Lung (tissue), 12 donors: ENCODE measurements around the gene TEDC2. TPM values are rescaled to one million over a fixed set of nuclear protein-coding genes. Genes with fewer than 3 reads are reported as not detected.
A peak's percentile ranks its signal among the peaks of the same experiment; 100 is the strongest.

Source experiments
- ATAC-seq: fragments of 200-7000 bp; cut with Tn5 transposase; one replicate; pipeline ENCODE4 v1.9.1; 2020; ENCODE audit warnings: moderate number of reproducible peaks; ENCODE audit not compliant: insufficient read depth, low FRiP score
- DNase-seq, 3 donors: peaks; one replicate each; pipeline ENCODE4 v3.0.0-alpha.2; 2013 to 2017
- H3K27ac ChIP-seq, 2 donors: one replicate each; pipeline ENCODE4 v1.5.1; 2013; ENCODE audit warnings: mild to moderate bottlenecking in 2 of 2, moderate library complexity in 2 of 2, control low read depth in 1 of 2, inconsistent platforms in 1 of 2, low read depth in 1 of 2, low read length in 1 of 2
- H3K27me3 ChIP-seq, 3 donors: one replicate each; pipeline ENCODE4 v1.5.1; 2013; ENCODE audit warnings: low read length in 2 of 3; ENCODE audit not compliant: control insufficient read depth in 3 of 3, insufficient read depth in 3 of 3
- H3K36me3 ChIP-seq, 4 donors: one replicate each; pipeline ENCODE4 v1.5.1; 2013; ENCODE audit warnings: low read length in 4 of 4, mild to moderate bottlenecking in 1 of 4, moderate library complexity in 1 of 4; ENCODE audit not compliant: control insufficient read depth in 4 of 4, insufficient read depth in 4 of 4
- H3K4me1 ChIP-seq, 5 donors: one replicate each; pipeline ENCODE4 v1.5.1; 2013; ENCODE audit warnings: low read length in 5 of 5, mild to moderate bottlenecking in 2 of 5, moderate library complexity in 1 of 5; ENCODE audit not compliant: control insufficient read depth in 5 of 5, insufficient read depth in 5 of 5
- H3K4me3 ChIP-seq: one replicate; pipeline ENCODE4 v1.5.1; 2013; ENCODE audit warnings: mild to moderate bottlenecking, control low read depth, moderate library complexity
- H3K9ac ChIP-seq, 2 donors: one replicate each; pipeline ENCODE4 v1.5.1; 2013; ENCODE audit warnings: low read length in 2 of 2, control low read depth in 1 of 2; ENCODE audit not compliant: insufficient read depth in 1 of 2
- H3K9me3 ChIP-seq, 4 donors: one replicate each; pipeline ENCODE4 v1.5.1; 2013; ENCODE audit warnings: low read length in 3 of 4, mild to moderate bottlenecking in 1 of 4, moderate library complexity in 1 of 4; ENCODE audit not compliant: control insufficient read depth in 4 of 4, insufficient read depth in 3 of 4
- WGBS, 2 donors: extraction: QIAGEN DNeasy Blood & Tissue Kit; methylation state at CpG; one replicate each; pipeline ENCODE4 v1.1.7; 2013; 5-methylcytosine and 5-hydroxymethylcytosine counted together
- polyA plus RNA-seq, 2 donors: library from polyadenylated mRNA; stranded (reverse); fragments of 200-250 nt; gene quantifications; one replicate each; pipeline ENCODE4 v1.2.1, GENCODE V29; 2013
- total RNA-seq, 2 donors: library from RNA; depleted of rRNA in 1 of 2; stranded (reverse); fragments of >200 nt in 1 of 2; gene quantifications; one replicate each; pipeline ENCODE4 v1.2.1, GENCODE V29; 2014 to 2021
- TF ChIP-seq, protein P1 (sequence below): IDR thresholded peaks from 2 replicates; pipeline ENCODE4 v1.5.1; 2012; ENCODE audit warnings: mild to moderate bottlenecking; ENCODE audit errors: control extremely low read depth, extremely low read depth
- donor health status: control.
- donor health status: control.
- donor health status: Bipolar disorder and iron deficiency.
- donor health status: healthy.
- donor health status: DM: yes; HTN: yes; CAD: no.

Gene TEDC2
- total and polyA plus RNA-seq, 4 donors = 1.1 to 3.6 (median 2.2) TPM

GRCh38 chr16:2428051-2428783, 31.7 kb upstream of the TEDC2 start:
- Histone ChIP-seq H3K9ac (no peak overlapping the region), H3K27me3 (no peaks in the 10 kb centered on the region), H3K27ac (peak overlapping the region; percentile 6 to 74), H3K4me3 (peak overlapping the region; percentile 69), H3K4me1 (peaks cover 0 to 18% (median 8%) of the 10 kb centered on the region in 5 donors), H3K36me3 (peaks cover 0 to 19% (median 8%) of the 10 kb centered on the region in 4 donors), H3K9me3 (no peaks in the 10 kb centered on the region)
- TF ChIP-seq, protein P1, sequence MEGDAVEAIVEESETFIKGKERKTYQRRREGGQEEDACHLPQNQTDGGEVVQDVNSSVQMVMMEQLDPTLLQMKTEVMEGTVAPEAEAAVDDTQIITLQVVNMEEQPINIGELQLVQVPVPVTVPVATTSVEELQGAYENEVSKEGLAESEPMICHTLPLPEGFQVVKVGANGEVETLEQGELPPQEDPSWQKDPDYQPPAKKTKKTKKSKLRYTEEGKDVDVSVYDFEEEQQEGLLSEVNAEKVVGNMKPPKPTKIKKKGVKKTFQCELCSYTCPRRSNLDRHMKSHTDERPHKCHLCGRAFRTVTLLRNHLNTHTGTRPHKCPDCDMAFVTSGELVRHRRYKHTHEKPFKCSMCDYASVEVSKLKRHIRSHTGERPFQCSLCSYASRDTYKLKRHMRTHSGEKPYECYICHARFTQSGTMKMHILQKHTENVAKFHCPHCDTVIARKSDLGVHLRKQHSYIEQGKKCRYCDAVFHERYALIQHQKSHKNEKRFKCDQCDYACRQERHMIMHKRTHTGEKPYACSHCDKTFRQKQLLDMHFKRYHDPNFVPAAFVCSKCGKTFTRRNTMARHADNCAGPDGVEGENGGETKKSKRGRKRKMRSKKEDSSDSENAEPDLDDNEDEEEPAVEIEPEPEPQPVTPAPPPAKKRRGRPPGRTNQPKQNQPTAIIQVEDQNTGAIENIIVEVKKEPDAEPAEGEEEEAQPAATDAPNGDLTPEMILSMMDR = no peak
- ATAC-seq (no peak), DNase-seq (peak in 2 of 3 donors; percentile 40 to 50)
- 33 to 42% methylated on average over 23 to 28 of the region's 28 CpGs for WGBS, 2 donors

- 0 to 1% methylated on average over 21 to 24 of the region's 24 CpGs for WGBS, 2 donors
- peak overlapping the region; percentile 6 to 74 for H3K27ac ChIP-seq
- peak overlapping the region; percentile 69 for H3K4me3 ChIP-seq
- no peak overlapping the region for H3K9ac ChIP-seq
- DNase-seq (no peak), ATAC-seq (peak; percentile 22)
- H3K9me3 ChIP-seq = no peaks in the 10 kb centered on the region
- no peaks in the 10 kb centered on the region for H3K27me3 ChIP-seq
- TF ChIP-seq, protein P1 = no peak
- peaks cover 0 to 19% (median 9%) of the 10 kb centered on the region in 4 donors for H3K36me3 ChIP-seq
- peaks cover 0 to 18% (median 8%) of the 10 kb centered on the region in 5 donors for H3K4me1 ChIP-seq
Measured at GRCh38 chr16:2428784-2429033, 31.2 kb upstream of the TEDC2 start.

GRCh38 chr16:2429034-2429770, 30.7 kb upstream of the TEDC2 start, which contains the start of gene CCNF:
TSS of gene CCNF (plus strand) at chr16:2429447. CDS start at chr16:2429482, 35 bp downstream.
- H3K9ac ChIP-seq = peak within 1 kb of the TSS in 1 of 2 donors; percentile 53
- peak within 1 kb of the TSS; percentile 6 to 74 for H3K27ac ChIP-seq
- H3K4me1 ChIP-seq = peaks cover 0 to 18% (median 8%) of the 10 kb centered on the region in 5 donors
- DNase-seq = peak; percentile 97 to 99 (median 99)
- no peaks in the 10 kb centered on the region for H3K9me3 ChIP-seq
- peak; percentile 99 for ATAC-seq
- TF ChIP-seq, protein P1 = no peak
- peak within 1 kb of the TSS; percentile 69 for H3K4me3 ChIP-seq
- H3K27me3 ChIP-seq = no peaks in the 10 kb centered on the region
- WGBS, 2 donors = 1% methylated on average over 61 to 103 of the region's 103 CpGs
- peaks cover 0 to 19% (median 9%) of the 10 kb centered on the region in 4 donors for H3K36me3 ChIP-seq
